ENCODE measurements around the gene ADAMTS17. TPM values are rescaled to one million over a fixed set of nuclear protein-coding genes. Genes with fewer than 3 reads are reported as not detected.

Gene ADAMTS17
- total RNA-seq, 1 donor from 2014 or later: 0.83 TPM

- Mint-ChIP-seq H3K27me3 (ENCODE audit: insufficient read depth) (no peaks in the 10 kb centered on the region), H3K36me3 (ENCODE audit: low read depth) (no peaks in the 10 kb centered on the region), H3K4me1 (ENCODE audit: low read depth) (no peaks in the 10 kb centered on the region), H3K27ac (no peak overlapping the region), H3K4me3 (no peak overlapping the region), H3K9me3 (no peaks in the 10 kb centered on the region)
- intact Hi-C loops (cut with micrococcal nuclease): no loop called here
- no peak for DNase-seq (ENCODE audit: low spot score)
These were observed 26.9 kb downstream of the ADAMTS17 start for GRCh38 chr15:100314809-100315400.

GRCh38 chr15:100311833-100312476, 29.8 kb downstream of the ADAMTS17 start:
- intact Hi-C loops (cut with micrococcal nuclease): no loop called here
- H3K4me1 Mint-ChIP-seq (ENCODE audit: low read depth): no peaks in the 10 kb centered on the region
- no peaks in the 10 kb centered on the region for H3K9me3 Mint-ChIP-seq
- H3K27me3 Mint-ChIP-seq (ENCODE audit: insufficient read depth): no peaks in the 10 kb centered on the region
- no peak overlapping the region for H3K27ac Mint-ChIP-seq
- H3K4me3 Mint-ChIP-seq: no peak overlapping the region
- no peaks in the 10 kb centered on the region for H3K36me3 Mint-ChIP-seq (ENCODE audit: low read depth)
- no peak for DNase-seq (ENCODE audit: low spot score)

GRCh38 chr15:100311154-100311625, 30.6 kb downstream of the ADAMTS17 start:
- DNase-seq (ENCODE audit: low spot score): no peak
- Mint-ChIP-seq H3K4me1 (ENCODE audit: low read depth) (no peaks in the 10 kb centered on the region), H3K4me3 (no peak overlapping the region), H3K27ac (no peak overlapping the region), H3K36me3 (ENCODE audit: low read depth) (no peaks in the 10 kb centered on the region), H3K27me3 (ENCODE audit: insufficient read depth) (no peaks in the 10 kb centered on the region), H3K9me3 (no peaks in the 10 kb centered on the region)
- intact Hi-C loops (cut with micrococcal nuclease): no loop called here

GRCh38 chr15:100310513-100311153, 31.1 kb downstream of the ADAMTS17 start:
- H3K4me3 Mint-ChIP-seq: no peak overlapping the region

GRCh38 chr15:100310041-100310405, 31.8 kb downstream of the ADAMTS17 start:
- Mint-ChIP-seq H3K4me1 (ENCODE audit: low read depth) (no peaks in the 10 kb centered on the region), H3K36me3 (ENCODE audit: low read depth) (no peaks in the 10 kb centered on the region), H3K27ac (no peak overlapping the region), H3K4me3 (no peak overlapping the region), H3K27me3 (ENCODE audit: insufficient read depth) (no peaks in the 10 kb centered on the region), H3K9me3 (no peaks in the 10 kb centered on the region)
- DNase-seq (ENCODE audit: low spot score): no peak
- intact Hi-C loops (cut with micrococcal nuclease): no loop called here

More at GRCh38 chr15:100310513-100311153, 31.1 kb downstream of the ADAMTS17 start:
- Mint-ChIP-seq H3K4me1 (ENCODE audit: low read depth) (no peaks in the 10 kb centered on the region), H3K9me3 (no peaks in the 10 kb centered on the region), H3K27ac (no peak overlapping the region), H3K36me3 (ENCODE audit: low read depth) (no peaks in the 10 kb centered on the region), H3K27me3 (ENCODE audit: insufficient read depth) (no peaks in the 10 kb centered on the region)
- DNase-seq (ENCODE audit: low spot score): no peak
- intact Hi-C loops (cut with micrococcal nuclease): no loop called here

- H3K27me3 Mint-ChIP-seq (ENCODE audit: insufficient read depth): no peaks in the 10 kb centered on the region
- intact Hi-C loops (cut with micrococcal nuclease): no loop called here
- H3K36me3 Mint-ChIP-seq (ENCODE audit: low read depth): no peaks in the 10 kb centered on the region
- H3K4me3 Mint-ChIP-seq: no peak overlapping the region
- no peaks in the 10 kb centered on the region for H3K4me1 Mint-ChIP-seq (ENCODE audit: low read depth)
- no peak overlapping the region for H3K27ac Mint-ChIP-seq
- no peaks in the 10 kb centered on the region for H3K9me3 Mint-ChIP-seq
- DNase-seq (ENCODE audit: low spot score): no peak
These were observed 32.4 kb downstream of the ADAMTS17 start for GRCh38 chr15:100309109-100310040.

- H3K4me3 Mint-ChIP-seq: no peak overlapping the region
- H3K27me3 Mint-ChIP-seq (ENCODE audit: insufficient read depth): no peaks in the 10 kb centered on the region
- no peak overlapping the region for H3K27ac Mint-ChIP-seq
- intact Hi-C loops (cut with micrococcal nuclease): no loop called here
- H3K36me3 Mint-ChIP-seq (ENCODE audit: low read depth): no peaks in the 10 kb centered on the region
- no peak for DNase-seq (ENCODE audit: low spot score)
- peaks cover 3% of the 10 kb centered on the region for H3K9me3 Mint-ChIP-seq
- H3K4me1 Mint-ChIP-seq (ENCODE audit: low read depth): no peaks in the 10 kb centered on the region
These were observed 33.2 kb downstream of the ADAMTS17 start for GRCh38 chr15:100308608-100309007.

- H3K4me1 Mint-ChIP-seq (ENCODE audit: low read depth): no peaks in the 10 kb centered on the region
- H3K36me3 Mint-ChIP-seq (ENCODE audit: low read depth): no peaks in the 10 kb centered on the region
- peaks cover 3% of the 10 kb centered on the region for H3K9me3 Mint-ChIP-seq
These were observed 33.6 kb downstream of the ADAMTS17 start for GRCh38 chr15:100308213-100308600.

GRCh38 chr15:100307241-100308212, 34.2 kb downstream of the ADAMTS17 start:
- no peak overlapping the region for H3K4me3 Mint-ChIP-seq
- no peak for DNase-seq (ENCODE audit: low spot score)
- no peaks in the 10 kb centered on the region for H3K4me1 Mint-ChIP-seq (ENCODE audit: low read depth)
- H3K9me3 Mint-ChIP-seq: peaks cover 3% of the 10 kb centered on the region
- intact Hi-C loops (cut with micrococcal nuclease): no loop called here
- no peak overlapping the region for H3K27ac Mint-ChIP-seq
- no peaks in the 10 kb centered on the region for H3K36me3 Mint-ChIP-seq (ENCODE audit: low read depth)
- H3K27me3 Mint-ChIP-seq (ENCODE audit: insufficient read depth): no peaks in the 10 kb centered on the region

More at GRCh38 chr15:100308213-100308600, 33.6 kb downstream of the ADAMTS17 start:
- Mint-ChIP-seq H3K4me3 (no peak overlapping the region), H3K27ac (no peak overlapping the region), H3K27me3 (ENCODE audit: insufficient read depth) (no peaks in the 10 kb centered on the region)
- no peak for DNase-seq (ENCODE audit: low spot score)
- intact Hi-C loops (cut with micrococcal nuclease): no loop called here

- intact Hi-C loops (cut with micrococcal nuclease): no loop called here
- Mint-ChIP-seq H3K27me3 (ENCODE audit: insufficient read depth) (no peaks in the 10 kb centered on the region), H3K9me3 (peaks cover 7% of the 10 kb centered on the region)
These were observed 35.7 kb downstream of the ADAMTS17 start for GRCh38 chr15:100306098-100306497.

GRCh38 chr15:100301910-100302431, 39.8 kb downstream of the ADAMTS17 start:
- Mint-ChIP-seq H3K27ac (no peak overlapping the region), H3K4me1 (ENCODE audit: low read depth) (no peaks in the 10 kb centered on the region), H3K4me3 (no peak overlapping the region), H3K36me3 (ENCODE audit: low read depth) (no peaks in the 10 kb centered on the region), H3K27me3 (ENCODE audit: insufficient read depth) (peaks cover 2% of the 10 kb centered on the region), H3K9me3 (peaks cover 15% of the 10 kb centered on the region)
- no peak for DNase-seq (ENCODE audit: low spot score)
- intact Hi-C loops (cut with micrococcal nuclease): no loop called here

More at GRCh38 chr15:100306098-100306497, 35.7 kb downstream of the ADAMTS17 start:
- Mint-ChIP-seq H3K27ac (no peak overlapping the region), H3K4me1 (ENCODE audit: low read depth) (no peaks in the 10 kb centered on the region), H3K36me3 (ENCODE audit: low read depth) (no peaks in the 10 kb centered on the region), H3K4me3 (no peak overlapping the region)
- DNase-seq (ENCODE audit: low spot score): no peak

All from activated T-helper 1 cell treated with anti-CD3 and anti-CD28 coated beads, Interleukin-12 subunit alpha, Interleukin-12 subunit beta, Interleukin-2, Interleukin-4 antibody, amounts not matched to agents 30 ng/mL and 10 ng/mL and 1 ng/mL, durations not matched to agents 14 hours and 24 hours and 36 hours (primary cell).